Activated CD8-positive, alpha-beta memory T cell treated with anti-CD3 and anti-CD28 coated beads for 48 hours (primary cell): ENCODE measurements around the gene KIF3B.

Source experiments
- DNase-seq, 3 experiments: peaks; one replicate each; pipeline ENCODE4 v3.0.0-alpha.2; 2020; ENCODE audit warnings: low read depth in 2 of 3, low spot score in 2 of 3

The KIF3B gene

GRCh38 chr20:32277361-32278198, at the start of gene KIF3B:
TSS of gene KIF3B (plus strand) at chr20:32277651. CDS start at chr20:32309778, 32,127 bp downstream.
- DNase-seq = peak; percentile 60 to 76 (median 73)

- DNase-seq = no peak
Observed at GRCh38 chr20:32227744-32228688, 49.4 kb upstream of the KIF3B start.

GRCh38 chr20:32229251-32229747, 48.2 kb upstream of the KIF3B start:
- DNase-seq = no peak

- DNase-seq = no peak
Observed at GRCh38 chr20:32230707-32231106, 46.7 kb upstream of the KIF3B start.

GRCh38 chr20:32231245-32231644, 46.2 kb upstream of the KIF3B start:
- DNase-seq = no peak

- no peak for DNase-seq
Observed at GRCh38 chr20:32231847-32232246, 45.6 kb upstream of the KIF3B start.

GRCh38 chr20:32232326-32232886, 45.0 kb upstream of the KIF3B start:
- no peak for DNase-seq

GRCh38 chr20:32233286-32233685, 44.2 kb upstream of the KIF3B start:
- no peak for DNase-seq

GRCh38 chr20:32234135-32234808, 43.2 kb upstream of the KIF3B start:
- DNase-seq = no peak

- no peak for DNase-seq
Observed at GRCh38 chr20:32235331-32236047, 42.0 kb upstream of the KIF3B start.

- no peak for DNase-seq
Observed at GRCh38 chr20:32236048-32236533, 41.4 kb upstream of the KIF3B start.

- no peak for DNase-seq
Observed at GRCh38 chr20:32236819-32237218, 40.6 kb upstream of the KIF3B start.

GRCh38 chr20:32237419-32237818, 40.0 kb upstream of the KIF3B start:
- DNase-seq = no peak

- DNase-seq = no peak
Observed at GRCh38 chr20:32238483-32239425, 38.7 kb upstream of the KIF3B start.

GRCh38 chr20:32240205-32240604, 37.2 kb upstream of the KIF3B start:
- no peak for DNase-seq

GRCh38 chr20:32241807-32242206, 35.6 kb upstream of the KIF3B start:
- DNase-seq = no peak

GRCh38 chr20:32244150-32244823, 33.2 kb upstream of the KIF3B start:
- no peak for DNase-seq

- no peak for DNase-seq
Observed at GRCh38 chr20:32244959-32245358, 32.5 kb upstream of the KIF3B start.
